ENCODE measurements around the gene TMEM38A.

DNA sequence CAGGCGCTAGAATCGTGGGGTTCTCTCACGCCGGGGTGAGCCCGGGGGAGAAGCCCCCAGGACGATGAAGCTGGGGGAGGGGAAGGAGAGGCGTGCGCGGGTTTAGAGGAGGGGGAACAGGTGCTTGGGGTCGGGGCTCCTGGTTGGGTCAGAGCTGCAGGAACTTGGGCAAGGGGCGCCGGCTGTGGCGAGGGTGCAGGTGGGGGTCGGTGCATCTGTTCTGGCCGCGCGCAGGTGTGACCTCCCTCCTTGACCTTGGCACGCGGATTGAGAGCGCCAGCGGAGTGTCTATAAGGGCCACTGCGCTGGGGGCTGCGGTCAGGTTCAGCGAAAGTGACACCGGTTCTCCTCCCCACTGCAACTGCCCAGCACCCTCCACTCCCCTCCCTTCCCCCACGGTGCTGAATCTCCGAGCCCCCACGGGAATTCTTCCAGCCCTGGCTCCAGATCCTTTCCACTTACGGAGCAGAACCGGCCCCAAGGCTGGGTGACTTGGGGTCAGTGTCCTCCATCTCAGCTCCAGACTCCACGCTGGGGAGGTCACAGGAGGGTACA, 618 bp downstream of the TMEM38A start:
- TF ChIP-seq EZH2 (IDR thresholded peaks at IDR 0.05; ENCODE audit: borderline replicate concordance, low read depth, low read length), result no peak
- TF ChIP-seq, protein P1, sequence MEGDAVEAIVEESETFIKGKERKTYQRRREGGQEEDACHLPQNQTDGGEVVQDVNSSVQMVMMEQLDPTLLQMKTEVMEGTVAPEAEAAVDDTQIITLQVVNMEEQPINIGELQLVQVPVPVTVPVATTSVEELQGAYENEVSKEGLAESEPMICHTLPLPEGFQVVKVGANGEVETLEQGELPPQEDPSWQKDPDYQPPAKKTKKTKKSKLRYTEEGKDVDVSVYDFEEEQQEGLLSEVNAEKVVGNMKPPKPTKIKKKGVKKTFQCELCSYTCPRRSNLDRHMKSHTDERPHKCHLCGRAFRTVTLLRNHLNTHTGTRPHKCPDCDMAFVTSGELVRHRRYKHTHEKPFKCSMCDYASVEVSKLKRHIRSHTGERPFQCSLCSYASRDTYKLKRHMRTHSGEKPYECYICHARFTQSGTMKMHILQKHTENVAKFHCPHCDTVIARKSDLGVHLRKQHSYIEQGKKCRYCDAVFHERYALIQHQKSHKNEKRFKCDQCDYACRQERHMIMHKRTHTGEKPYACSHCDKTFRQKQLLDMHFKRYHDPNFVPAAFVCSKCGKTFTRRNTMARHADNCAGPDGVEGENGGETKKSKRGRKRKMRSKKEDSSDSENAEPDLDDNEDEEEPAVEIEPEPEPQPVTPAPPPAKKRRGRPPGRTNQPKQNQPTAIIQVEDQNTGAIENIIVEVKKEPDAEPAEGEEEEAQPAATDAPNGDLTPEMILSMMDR (IDR thresholded peaks at IDR 0.05 in 2 of 3, conservative IDR thresholded peaks at IDR 0.05 in 1 of 3; ENCODE audit: insufficient read depth in 2 of 3, low read depth in 1 of 3, low read length in 3 of 3), result no peak
- TF ChIP-seq, protein P2, sequence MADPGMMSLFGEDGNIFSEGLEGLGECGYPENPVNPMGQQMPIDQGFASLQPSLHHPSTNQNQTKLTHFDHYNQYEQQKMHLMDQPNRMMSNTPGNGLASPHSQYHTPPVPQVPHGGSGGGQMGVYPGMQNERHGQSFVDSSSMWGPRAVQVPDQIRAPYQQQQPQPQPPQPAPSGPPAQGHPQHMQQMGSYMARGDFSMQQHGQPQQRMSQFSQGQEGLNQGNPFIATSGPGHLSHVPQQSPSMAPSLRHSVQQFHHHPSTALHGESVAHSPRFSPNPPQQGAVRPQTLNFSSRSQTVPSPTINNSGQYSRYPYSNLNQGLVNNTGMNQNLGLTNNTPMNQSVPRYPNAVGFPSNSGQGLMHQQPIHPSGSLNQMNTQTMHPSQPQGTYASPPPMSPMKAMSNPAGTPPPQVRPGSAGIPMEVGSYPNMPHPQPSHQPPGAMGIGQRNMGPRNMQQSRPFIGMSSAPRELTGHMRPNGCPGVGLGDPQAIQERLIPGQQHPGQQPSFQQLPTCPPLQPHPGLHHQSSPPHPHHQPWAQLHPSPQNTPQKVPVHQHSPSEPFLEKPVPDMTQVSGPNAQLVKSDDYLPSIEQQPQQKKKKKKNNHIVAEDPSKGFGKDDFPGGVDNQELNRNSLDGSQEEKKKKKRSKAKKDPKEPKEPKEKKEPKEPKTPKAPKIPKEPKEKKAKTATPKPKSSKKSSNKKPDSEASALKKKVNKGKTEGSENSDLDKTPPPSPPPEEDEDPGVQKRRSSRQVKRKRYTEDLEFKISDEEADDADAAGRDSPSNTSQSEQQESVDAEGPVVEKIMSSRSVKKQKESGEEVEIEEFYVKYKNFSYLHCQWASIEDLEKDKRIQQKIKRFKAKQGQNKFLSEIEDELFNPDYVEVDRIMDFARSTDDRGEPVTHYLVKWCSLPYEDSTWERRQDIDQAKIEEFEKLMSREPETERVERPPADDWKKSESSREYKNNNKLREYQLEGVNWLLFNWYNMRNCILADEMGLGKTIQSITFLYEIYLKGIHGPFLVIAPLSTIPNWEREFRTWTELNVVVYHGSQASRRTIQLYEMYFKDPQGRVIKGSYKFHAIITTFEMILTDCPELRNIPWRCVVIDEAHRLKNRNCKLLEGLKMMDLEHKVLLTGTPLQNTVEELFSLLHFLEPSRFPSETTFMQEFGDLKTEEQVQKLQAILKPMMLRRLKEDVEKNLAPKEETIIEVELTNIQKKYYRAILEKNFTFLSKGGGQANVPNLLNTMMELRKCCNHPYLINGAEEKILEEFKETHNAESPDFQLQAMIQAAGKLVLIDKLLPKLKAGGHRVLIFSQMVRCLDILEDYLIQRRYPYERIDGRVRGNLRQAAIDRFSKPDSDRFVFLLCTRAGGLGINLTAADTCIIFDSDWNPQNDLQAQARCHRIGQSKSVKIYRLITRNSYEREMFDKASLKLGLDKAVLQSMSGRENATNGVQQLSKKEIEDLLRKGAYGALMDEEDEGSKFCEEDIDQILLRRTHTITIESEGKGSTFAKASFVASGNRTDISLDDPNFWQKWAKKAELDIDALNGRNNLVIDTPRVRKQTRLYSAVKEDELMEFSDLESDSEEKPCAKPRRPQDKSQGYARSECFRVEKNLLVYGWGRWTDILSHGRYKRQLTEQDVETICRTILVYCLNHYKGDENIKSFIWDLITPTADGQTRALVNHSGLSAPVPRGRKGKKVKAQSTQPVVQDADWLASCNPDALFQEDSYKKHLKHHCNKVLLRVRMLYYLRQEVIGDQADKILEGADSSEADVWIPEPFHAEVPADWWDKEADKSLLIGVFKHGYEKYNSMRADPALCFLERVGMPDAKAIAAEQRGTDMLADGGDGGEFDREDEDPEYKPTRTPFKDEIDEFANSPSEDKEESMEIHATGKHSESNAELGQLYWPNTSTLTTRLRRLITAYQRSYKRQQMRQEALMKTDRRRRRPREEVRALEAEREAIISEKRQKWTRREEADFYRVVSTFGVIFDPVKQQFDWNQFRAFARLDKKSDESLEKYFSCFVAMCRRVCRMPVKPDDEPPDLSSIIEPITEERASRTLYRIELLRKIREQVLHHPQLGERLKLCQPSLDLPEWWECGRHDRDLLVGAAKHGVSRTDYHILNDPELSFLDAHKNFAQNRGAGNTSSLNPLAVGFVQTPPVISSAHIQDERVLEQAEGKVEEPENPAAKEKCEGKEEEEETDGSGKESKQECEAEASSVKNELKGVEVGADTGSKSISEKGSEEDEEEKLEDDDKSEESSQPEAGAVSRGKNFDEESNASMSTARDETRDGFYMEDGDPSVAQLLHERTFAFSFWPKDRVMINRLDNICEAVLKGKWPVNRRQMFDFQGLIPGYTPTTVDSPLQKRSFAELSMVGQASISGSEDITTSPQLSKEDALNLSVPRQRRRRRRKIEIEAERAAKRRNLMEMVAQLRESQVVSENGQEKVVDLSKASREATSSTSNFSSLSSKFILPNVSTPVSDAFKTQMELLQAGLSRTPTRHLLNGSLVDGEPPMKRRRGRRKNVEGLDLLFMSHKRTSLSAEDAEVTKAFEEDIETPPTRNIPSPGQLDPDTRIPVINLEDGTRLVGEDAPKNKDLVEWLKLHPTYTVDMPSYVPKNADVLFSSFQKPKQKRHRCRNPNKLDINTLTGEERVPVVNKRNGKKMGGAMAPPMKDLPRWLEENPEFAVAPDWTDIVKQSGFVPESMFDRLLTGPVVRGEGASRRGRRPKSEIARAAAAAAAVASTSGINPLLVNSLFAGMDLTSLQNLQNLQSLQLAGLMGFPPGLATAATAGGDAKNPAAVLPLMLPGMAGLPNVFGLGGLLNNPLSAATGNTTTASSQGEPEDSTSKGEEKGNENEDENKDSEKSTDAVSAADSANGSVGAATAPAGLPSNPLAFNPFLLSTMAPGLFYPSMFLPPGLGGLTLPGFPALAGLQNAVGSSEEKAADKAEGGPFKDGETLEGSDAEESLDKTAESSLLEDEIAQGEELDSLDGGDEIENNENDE (IDR thresholded peaks at IDR 0.05; ENCODE audit: low read depth, low read length), result no peak
- TF ChIP-seq NCOA2 (IDR thresholded peaks at IDR 0.05; ENCODE audit: partially characterized antibody in 2 of 2), result no peak
- no peak for TF ChIP-seq SIN3B (IDR thresholded peaks at IDR 0.05; ENCODE audit: low read depth)
- TF ChIP-seq NFIC (IDR thresholded peaks at IDR 0.05), result no peak
- TF ChIP-seq, protein P3, sequence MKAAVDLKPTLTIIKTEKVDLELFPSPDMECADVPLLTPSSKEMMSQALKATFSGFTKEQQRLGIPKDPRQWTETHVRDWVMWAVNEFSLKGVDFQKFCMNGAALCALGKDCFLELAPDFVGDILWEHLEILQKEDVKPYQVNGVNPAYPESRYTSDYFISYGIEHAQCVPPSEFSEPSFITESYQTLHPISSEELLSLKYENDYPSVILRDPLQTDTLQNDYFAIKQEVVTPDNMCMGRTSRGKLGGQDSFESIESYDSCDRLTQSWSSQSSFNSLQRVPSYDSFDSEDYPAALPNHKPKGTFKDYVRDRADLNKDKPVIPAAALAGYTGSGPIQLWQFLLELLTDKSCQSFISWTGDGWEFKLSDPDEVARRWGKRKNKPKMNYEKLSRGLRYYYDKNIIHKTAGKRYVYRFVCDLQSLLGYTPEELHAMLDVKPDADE (conservative IDR thresholded peaks at IDR 0.05; ENCODE audit: control insufficient read depth, low read depth, low read length), result no peak
